ENCODE results near the gene PCDHGA1. TPM values are rescaled to one million over a fixed set of nuclear protein-coding genes. Genes with fewer than 3 reads are reported as not detected.
"Not testable (repeated sequence)": the region's sequence is repeated elsewhere in the genome, so short reads cannot be mapped to it uniquely, and the experiment has no call there.

The PCDHGA1 gene
- polyA plus RNA-seq, 1 donor from 2014 or later = not detected

- Mint-ChIP-seq H3K27ac (peak within 1 kb of the TSS; percentile 34 to 76 (median 74)), H3K4me1 (peaks cover 0 to 3% (median 3%) of the 10 kb centered on the region in 3 donors), H3K36me3 (peaks cover 4% of the 10 kb centered on the region), H3K4me3 (peak within 1 kb of the TSS; percentile 23 to 93 (median 75)), H3K9me3 (peaks cover 7 to 32% (median 21%) of the 10 kb centered on the region in 3 donors), H3K27me3 (peaks cover 53% of the 10 kb centered on the region)
Observed at GRCh38 chr5:141402553-141403243, 72.4 kb downstream of the PCDHGA1 start, which contains the start of gene PCDHGA9. TSS of gene PCDHGA9 (plus strand) at chr5:141402778. CDS start at chr5:141402953, 175 bp downstream.

DNA sequence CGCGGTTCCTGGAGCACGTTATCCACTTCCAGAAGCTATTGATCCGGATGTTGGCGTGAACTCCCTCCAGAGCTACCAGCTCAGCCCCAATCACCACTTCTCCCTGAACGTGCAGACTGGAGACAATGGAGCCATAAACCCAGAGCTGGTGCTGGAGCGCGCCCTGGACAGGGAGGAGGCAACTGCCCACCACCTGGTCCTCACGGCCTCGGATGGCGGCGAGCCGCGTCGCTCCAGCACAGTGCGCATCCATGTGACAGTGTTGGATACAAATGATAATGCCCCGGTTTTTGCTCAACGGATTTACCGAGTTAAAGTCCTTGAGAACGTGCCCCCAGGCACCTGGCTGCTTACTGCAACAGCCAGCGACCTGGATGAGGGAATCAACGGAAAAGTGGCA, 73.1 kb downstream of the PCDHGA1 start:
- H3K27me3 Mint-ChIP-seq = peaks cover 58% of the 10 kb centered on the region
- H3K4me3 Mint-ChIP-seq = peak overlapping the region in 2 of 4 donors; percentile 39 to 78
- peak overlapping the region in 1 of 3 donors; percentile 74 for H3K27ac Mint-ChIP-seq
- peaks cover 0 to 3% (median 3%) of the 10 kb centered on the region in 3 donors for H3K4me1 Mint-ChIP-seq
- H3K36me3 Mint-ChIP-seq = peaks cover 4% of the 10 kb centered on the region
- peaks cover 7 to 36% (median 21%) of the 10 kb centered on the region in 3 donors for H3K9me3 Mint-ChIP-seq

GRCh38 chr5:141407790-141408505, 77.6 kb downstream of the PCDHGA1 start, which contains the start of gene PCDHGB6:
TSS of gene PCDHGB6 (plus strand) at chr5:141408021. CDS start at chr5:141408203, 182 bp downstream.
- H3K27ac Mint-ChIP-seq = peak within 1 kb of the TSS; percentile 73 to 86 (median 76)
- H3K4me3 Mint-ChIP-seq = peak within 1 kb of the TSS; percentile 59 to 93 (median 78)
- peaks cover 55% of the 10 kb centered on the region for H3K27me3 Mint-ChIP-seq
- peaks cover 6 to 33% (median 19%) of the 10 kb centered on the region in 3 donors for H3K9me3 Mint-ChIP-seq
- H3K4me1 Mint-ChIP-seq, H3K36me3 Mint-ChIP-seq: not testable (repeated sequence)

GRCh38 chr5:141409598-141410306, 79.4 kb downstream of the PCDHGA1 start:
- peaks cover 9 to 34% (median 10%) of the 10 kb centered on the region in 3 donors for H3K9me3 Mint-ChIP-seq
- peaks cover 6% of the 10 kb centered on the region for H3K36me3 Mint-ChIP-seq
- H3K4me1 Mint-ChIP-seq = peaks cover 7 to 13% (median 7%) of the 10 kb centered on the region in 3 donors
- peaks cover 58% of the 10 kb centered on the region for H3K27me3 Mint-ChIP-seq
- H3K27ac Mint-ChIP-seq = peak overlapping the region in 2 of 3 donors; percentile 69 to 76
- no peak overlapping the region for H3K4me3 Mint-ChIP-seq

GRCh38 chr5:141411575-141411974, 81.3 kb downstream of the PCDHGA1 start:
- Mint-ChIP-seq H3K27me3 (peaks cover 55% of the 10 kb centered on the region), H3K27ac (peak overlapping the region in 2 of 3 donors; percentile 40 to 69), H3K4me3 (peak overlapping the region in 1 of 4 donors; percentile 24), H3K9me3 (peaks cover 9 to 42% (median 10%) of the 10 kb centered on the region in 3 donors), H3K4me1 (peaks cover 10 to 15% (median 14%) of the 10 kb centered on the region in 3 donors), H3K36me3 (peaks cover 6% of the 10 kb centered on the region)

DNA sequence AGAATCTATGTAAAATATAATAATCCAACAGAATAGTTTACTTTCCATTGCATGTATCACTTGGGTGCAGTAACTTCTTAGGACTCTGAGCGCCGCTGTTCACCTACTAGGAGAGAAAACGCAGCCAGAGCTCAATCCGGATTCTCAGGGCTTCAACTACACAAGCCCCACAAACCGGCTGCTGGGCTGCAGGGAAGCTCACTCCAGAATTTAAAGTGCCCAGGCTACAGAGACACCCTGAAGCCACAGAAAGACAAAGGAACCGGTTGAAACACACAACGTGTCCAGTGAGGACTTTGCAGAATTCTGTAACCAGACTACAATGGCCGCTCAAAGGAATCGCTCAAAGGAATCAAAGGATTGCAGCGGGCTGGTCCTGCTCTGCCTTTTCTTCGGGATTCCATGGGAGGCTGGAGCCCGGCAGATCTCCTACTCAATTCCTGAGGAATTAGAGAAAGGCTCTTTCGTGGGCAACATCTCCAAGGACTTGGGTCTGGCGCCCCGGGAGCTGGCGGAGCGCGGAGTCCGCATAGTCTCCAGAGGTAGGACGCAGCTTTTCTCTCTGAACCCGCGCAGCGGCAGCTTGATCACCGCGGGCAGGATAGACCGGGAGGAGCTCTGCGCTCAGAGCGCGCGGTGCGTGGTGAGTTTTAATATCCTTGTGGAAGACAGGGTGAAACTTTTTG, 82.7 kb downstream of the PCDHGA1 start, which contains the start of gene PCDHGA10:
Gene PCDHGA10 (plus strand): TSS at position 134 of the 686 bp plus-strand sequence. CDS start 189 bp downstream, at position 323.
- H3K9me3 Mint-ChIP-seq = peaks cover 6 to 39% (median 13%) of the 10 kb centered on the region in 3 donors
- peaks cover 6% of the 10 kb centered on the region for H3K36me3 Mint-ChIP-seq
- peaks cover 51% of the 10 kb centered on the region for H3K27me3 Mint-ChIP-seq
- peaks cover 12 to 17% (median 17%) of the 10 kb centered on the region in 3 donors for H3K4me1 Mint-ChIP-seq
- peak within 1 kb of the TSS; percentile 40 to 99 (median 88) for H3K27ac Mint-ChIP-seq
- H3K4me3 Mint-ChIP-seq = peak within 1 kb of the TSS; percentile 83 to 99 (median 96)

- peaks cover 8% of the 10 kb centered on the region for H3K36me3 Mint-ChIP-seq
- peak overlapping the region; percentile 21 to 99 (median 88) for H3K27ac Mint-ChIP-seq
- peaks cover 51% of the 10 kb centered on the region for H3K27me3 Mint-ChIP-seq
- H3K4me1 Mint-ChIP-seq = peaks cover 14 to 19% (median 19%) of the 10 kb centered on the region in 3 donors
- H3K9me3 Mint-ChIP-seq = peaks cover 9 to 40% (median 17%) of the 10 kb centered on the region in 3 donors
- peak overlapping the region; percentile 83 to 99 (median 96) for H3K4me3 Mint-ChIP-seq
Observed at GRCh38 chr5:141413540-141414069, 83.3 kb downstream of the PCDHGA1 start.

DNA sequence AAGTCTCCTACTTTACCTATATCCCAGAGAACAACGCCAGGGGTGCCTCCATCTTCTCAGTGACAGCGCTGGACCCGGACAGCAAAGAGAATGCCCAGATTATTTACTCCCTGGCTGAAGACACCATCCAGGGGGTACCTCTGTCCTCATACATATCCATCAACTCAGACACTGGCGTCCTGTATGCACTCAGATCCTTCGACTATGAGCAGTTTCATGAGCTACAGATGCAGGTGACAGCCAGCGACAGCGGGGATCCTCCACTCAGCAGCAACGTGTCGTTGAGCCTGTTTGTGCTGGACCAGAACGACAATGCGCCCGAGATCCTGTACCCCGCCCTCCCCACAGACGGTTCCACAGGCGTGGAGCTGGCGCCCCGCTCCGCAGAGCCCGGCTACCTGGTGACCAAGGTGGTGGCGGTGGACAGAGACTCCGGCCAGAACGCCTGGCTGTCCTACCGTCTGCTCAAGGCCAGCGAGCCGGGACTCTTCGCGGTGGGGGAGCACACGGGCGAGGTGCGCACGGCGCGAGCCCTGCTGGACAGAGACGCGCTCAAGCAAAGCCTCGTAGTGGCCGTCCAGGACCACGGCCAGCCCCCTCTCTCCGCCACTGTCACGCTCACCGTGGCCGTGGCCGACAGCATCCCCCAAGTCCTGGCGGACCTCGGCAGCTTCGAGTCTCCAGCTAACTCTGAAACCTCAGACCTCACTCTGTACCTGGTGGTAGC, 84.4 kb downstream of the PCDHGA1 start:
- peaks cover 13 to 19% (median 19%) of the 10 kb centered on the region in 3 donors for H3K4me1 Mint-ChIP-seq
- H3K9me3 Mint-ChIP-seq = peaks cover 11 to 36% (median 14%) of the 10 kb centered on the region in 3 donors
- H3K27ac Mint-ChIP-seq = peak overlapping the region; percentile 73 to 99 (median 88)
- H3K36me3 Mint-ChIP-seq = not testable (repeated sequence)
- H3K4me3 Mint-ChIP-seq = peak overlapping the region; percentile 73 to 99 (median 90)
- peaks cover 47% of the 10 kb centered on the region for H3K27me3 Mint-ChIP-seq

DNA sequence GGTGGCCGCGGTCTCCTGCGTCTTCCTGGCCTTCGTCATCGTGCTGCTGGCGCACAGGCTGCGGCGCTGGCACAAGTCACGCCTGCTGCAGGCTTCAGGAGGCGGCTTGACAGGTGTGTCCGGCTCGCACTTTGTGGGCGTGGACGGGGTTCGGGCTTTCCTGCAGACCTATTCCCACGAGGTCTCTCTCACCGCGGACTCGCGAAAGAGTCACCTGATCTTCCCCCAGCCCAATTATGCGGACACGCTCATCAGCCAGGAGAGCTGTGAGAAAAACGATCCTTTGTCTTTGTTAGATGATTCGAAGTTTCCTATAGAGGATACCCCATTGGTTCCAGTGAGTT, 84.9 kb downstream of the PCDHGA1 start:
- Mint-ChIP-seq H3K27me3 (peaks cover 48% of the 10 kb centered on the region), H3K9me3 (peaks cover 11 to 35% (median 13%) of the 10 kb centered on the region in 3 donors), H3K27ac (peak overlapping the region in 2 of 3 donors; percentile 73 to 89), H3K4me3 (peak overlapping the region; percentile 44 to 78 (median 74)), H3K4me1 (peaks cover 13 to 19% (median 17%) of the 10 kb centered on the region in 3 donors)
- H3K36me3 Mint-ChIP-seq = not testable (repeated sequence)

- peaks cover 15 to 43% (median 23%) of the 10 kb centered on the region in 3 donors for H3K9me3 Mint-ChIP-seq
- peak within 1 kb of the TSS; percentile 78 to 93 (median 81) for H3K4me3 Mint-ChIP-seq
- H3K27ac Mint-ChIP-seq = peak within 1 kb of the TSS; percentile 73 to 93 (median 83)
- not testable (repeated sequence) for H3K36me3 Mint-ChIP-seq
- peaks cover 56% of the 10 kb centered on the region for H3K27me3 Mint-ChIP-seq
- H3K4me1 Mint-ChIP-seq = peaks cover 16 to 36% (median 20%) of the 10 kb centered on the region in 3 donors
Observed at GRCh38 chr5:141417494-141418172, 87.3 kb downstream of the PCDHGA1 start, which contains the start of gene PCDHGB7. TSS of gene PCDHGB7 (plus strand) at chr5:141417677. CDS start at chr5:141417860, 183 bp downstream.

DNA sequence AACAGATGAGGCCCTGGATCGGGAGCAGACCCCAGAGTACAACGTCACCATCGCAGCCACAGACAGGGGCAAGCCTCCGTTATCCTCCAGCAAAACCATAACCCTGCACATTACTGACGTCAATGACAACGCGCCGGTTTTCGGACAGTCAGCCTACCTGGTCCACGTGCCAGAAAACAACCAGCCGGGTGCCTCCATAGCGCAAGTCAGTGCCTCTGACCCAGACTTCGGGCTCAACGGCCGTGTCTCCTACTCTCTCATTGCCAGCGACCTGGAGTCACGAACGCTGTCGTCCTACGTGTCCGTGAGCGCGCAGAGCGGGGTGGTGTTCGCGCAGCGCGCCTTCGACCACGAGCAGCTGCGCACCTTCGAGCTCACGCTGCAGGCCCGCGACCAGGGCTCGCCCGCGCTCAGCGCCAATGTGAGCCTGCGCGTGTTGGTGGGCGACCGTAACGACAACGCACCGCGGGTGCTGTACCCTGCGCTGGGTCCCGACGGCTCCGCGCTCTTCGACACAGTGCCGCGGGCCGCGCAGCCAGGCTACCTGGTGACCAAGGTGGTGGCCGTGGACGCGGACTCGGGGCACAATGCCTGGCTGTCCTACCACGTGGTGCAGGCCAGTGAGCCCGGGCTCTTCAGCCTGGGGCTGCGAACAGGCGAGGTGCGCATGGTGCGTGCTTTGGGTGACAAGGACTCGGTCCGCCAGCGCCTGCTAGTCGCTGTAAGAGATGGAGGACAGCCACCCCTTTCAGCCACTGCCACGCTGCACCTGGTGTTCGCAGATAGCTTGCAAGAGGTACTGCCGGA, 89.0 kb downstream of the PCDHGA1 start:
- peaks cover 12 to 29% (median 14%) of the 10 kb centered on the region in 3 donors for H3K4me1 Mint-ChIP-seq
- H3K27ac Mint-ChIP-seq = peak overlapping the region; percentile 28 to 81 (median 73)
- H3K9me3 Mint-ChIP-seq = peaks cover 17 to 42% (median 27%) of the 10 kb centered on the region in 3 donors
- H3K4me3 Mint-ChIP-seq = peak overlapping the region in 1 of 4 donors; percentile 79
- peaks cover 2% of the 10 kb centered on the region for H3K36me3 Mint-ChIP-seq
- peaks cover 43% of the 10 kb centered on the region for H3K27me3 Mint-ChIP-seq
